Adrenal gland (tissue), 12 donors: ENCODE results near the gene ZNF236. TPM values are rescaled to one million over a fixed set of nuclear protein-coding genes. Genes with fewer than 3 reads are reported as not detected.
A peak's percentile ranks its signal among the peaks of the same experiment; 100 is the strongest.
"Not testable (repeated sequence)": the region's sequence is repeated elsewhere in the genome, so short reads cannot be mapped to it uniquely, and the experiment has no call there.

Source experiments
- DNase-seq, 7 donors: peaks; one replicate each; pipeline ENCODE4 v3.0.0-alpha.2; 2019 to 2020
- H3K27ac ChIP-seq, 5 donors: fragments of 200-600 bp; sonication (generic) in 4 of 5; 1 replicate in 3 of 5; 2 replicates in 2 of 5; pipeline versions ENCODE4 v1.5.1 to v1.8.0; 2016 to 2020; ENCODE audit warnings: mild to moderate bottlenecking in 1 of 5
- H3K27me3 ChIP-seq: fragments of 200-600 bp; 2 replicates; pipeline ENCODE4 v1.8.0; 2021
- H3K36me3 ChIP-seq, 2 donors: fragments of 200-600 bp; replicated peaks in 1 of 2; 1 replicate in 1 of 2; 2 replicates in 1 of 2; pipeline versions ENCODE4 v1.5.1 to v1.8.0; 2018 to 2022
- H3K4me1 ChIP-seq, 2 donors: fragments of 200-600 bp; replicated peaks in 1 of 2; 1 replicate in 1 of 2; 2 replicates in 1 of 2; pipeline versions ENCODE4 v1.5.1 to v1.8.0; 2018 to 2021
- H3K4me3 ChIP-seq, 4 donors: fragments of 200-600 bp; sonication (generic) in 3 of 4; one replicate each; pipeline ENCODE4 v1.5.1; 2016 to 2018
- H3K9me3 ChIP-seq, 3 donors: fragments of 200-600 bp; sonication (generic) in 1 of 3; replicated peaks in 1 of 3; 1 replicate in 2 of 3; 2 replicates in 1 of 3; pipeline versions ENCODE4 v1.5.1 to v1.8.0; 2016 to 2021
- POLR2A ChIP-seq, 2 donors: fragments of 450-650 bp; IDR thresholded peaks; one replicate each; pipeline ENCODE4 v1.6.1; 2017; ENCODE audit warnings: antibody characterized with exemption in 2 of 2, mild to moderate bottlenecking in 2 of 2, moderate library complexity in 1 of 2
- WGBS, 4 donors: extraction: QIAGEN DNeasy Blood & Tissue Kit in 2 of 4; methylation state at CpG; one replicate each; pipeline versions ENCODE4 v1.1.5 to v1.1.7; 2013 to 2017; 5-methylcytosine and 5-hydroxymethylcytosine counted together
- intact Hi-C, 2 donors: fragments of 100-400 bp; cut with DNase I; formaldehyde crosslinking; loops; one replicate each; pipeline versions ENCODE4 v1.14.1 to v1.15.0; 2022 to 2023
- polyA plus RNA-seq, 3 donors: library from polyadenylated mRNA; stranded (reverse); fragments of 200-250 nt in 2 of 3; fragments of 350-450 nt in 1 of 3; fragmentation: Illumina TruSeq in 1 of 3; extraction: RNeasy Lipid Tissue Mini Kit (QIAGEN cat#74804) in 1 of 3; gene quantifications; one replicate each; pipeline ENCODE4 v1.2.3, GENCODE V29; 2013 to 2014
- total RNA-seq, 9 donors: library from RNA; depleted of rRNA in 4 of 9; stranded (reverse); fragments of >200 nt in 4 of 9; fragments of 120-200 nt in 1 of 9; fragmentation: NEBNext Ultra II Directional in 1 of 9; extraction: Animal tissue kit (Norgen Biotek cat#: 25700) in 1 of 9; gene quantifications; one replicate each; pipeline versions ENCODE4 v1.1.0 to v1.2.4, GENCODE V29; 2013 to 2023
- TF ChIP-seq, protein P1 (sequence below), 6 experiments: fragments of 450-650 bp in 4 of 6; fragments of 200-600 bp in 2 of 6; sonication (generic) in 1 of 6; IDR thresholded peaks; 1 replicate in 5 of 6; 2 replicates in 1 of 6; pipeline versions ENCODE4 v1.5.1 to v1.8.0; 2016 to 2021; ENCODE audit warnings: antibody characterized with exemption in 6 of 6, mild to moderate bottlenecking in 2 of 6, moderate library complexity in 1 of 6
- donor health status: healthy with polysubstance abuse.
- donor health status: Bipolar disorder and iron deficiency.
- donor health status: DM: yes; HTN: yes; CAD: no.
- donor health status: DM: no; HTN: no; CAD: no.
- donor health status: DM: no; HTN: no; CAD: no.
- donor health status: DM: yes; HTN: yes; CAD: no.

Gene ZNF236
- total and polyA plus RNA-seq, 12 donors, result 2.7 to 35.2 (median 8.1) TPM

DNA sequence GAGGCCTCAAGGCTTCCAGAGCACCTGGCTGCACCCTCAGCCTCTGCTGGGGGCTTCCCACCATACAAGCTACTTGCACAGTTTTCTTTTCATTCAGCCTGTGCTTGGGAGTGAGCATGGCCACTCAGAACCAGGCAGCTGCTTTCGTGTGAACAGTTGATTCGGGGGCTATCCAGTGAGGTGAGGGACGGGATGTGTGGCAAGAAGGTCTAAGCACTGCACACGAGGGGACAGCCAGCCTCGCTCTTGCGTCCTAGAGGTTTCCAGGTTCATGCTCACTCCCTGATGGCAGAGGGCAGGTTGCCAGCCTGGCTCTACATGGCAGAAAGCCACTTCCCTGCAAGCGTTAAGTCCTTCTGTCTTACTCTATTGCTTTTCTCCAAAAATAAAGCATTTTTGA, 164.0 kb downstream of the ZNF236 start:
- H3K9me3 ChIP-seq, result no peaks in the 10 kb centered on the region
- no peak overlapping the region for H3K4me3 ChIP-seq
- DNase-seq, result peak in 1 of 7 donors; percentile 10
- no peaks in the 10 kb centered on the region for H3K36me3 ChIP-seq
- WGBS, 4 donors, result 71 to 92% (median 80%) methylated on average over 6 to 7 of the region's 7 CpGs
- peak overlapping the region in 1 of 5 donors; percentile 1 for H3K27ac ChIP-seq
- intact Hi-C loops, result loop anchor here in 1 of 2 donors (10.0 kb wide), 1 partner anchor 182 kb away; no protein-coding TSS in a partner anchor
- H3K4me1 ChIP-seq, result peaks cover 0 to 6% of the 10 kb centered on the region in 2 donors
- H3K27me3 ChIP-seq, result no peaks in the 10 kb centered on the region
- TF ChIP-seq, protein P1, sequence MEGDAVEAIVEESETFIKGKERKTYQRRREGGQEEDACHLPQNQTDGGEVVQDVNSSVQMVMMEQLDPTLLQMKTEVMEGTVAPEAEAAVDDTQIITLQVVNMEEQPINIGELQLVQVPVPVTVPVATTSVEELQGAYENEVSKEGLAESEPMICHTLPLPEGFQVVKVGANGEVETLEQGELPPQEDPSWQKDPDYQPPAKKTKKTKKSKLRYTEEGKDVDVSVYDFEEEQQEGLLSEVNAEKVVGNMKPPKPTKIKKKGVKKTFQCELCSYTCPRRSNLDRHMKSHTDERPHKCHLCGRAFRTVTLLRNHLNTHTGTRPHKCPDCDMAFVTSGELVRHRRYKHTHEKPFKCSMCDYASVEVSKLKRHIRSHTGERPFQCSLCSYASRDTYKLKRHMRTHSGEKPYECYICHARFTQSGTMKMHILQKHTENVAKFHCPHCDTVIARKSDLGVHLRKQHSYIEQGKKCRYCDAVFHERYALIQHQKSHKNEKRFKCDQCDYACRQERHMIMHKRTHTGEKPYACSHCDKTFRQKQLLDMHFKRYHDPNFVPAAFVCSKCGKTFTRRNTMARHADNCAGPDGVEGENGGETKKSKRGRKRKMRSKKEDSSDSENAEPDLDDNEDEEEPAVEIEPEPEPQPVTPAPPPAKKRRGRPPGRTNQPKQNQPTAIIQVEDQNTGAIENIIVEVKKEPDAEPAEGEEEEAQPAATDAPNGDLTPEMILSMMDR (IDR thresholded peaks at IDR 0.05), result no peak
- no peak for TF ChIP-seq POLR2A (IDR thresholded peaks at IDR 0.05)

DNA sequence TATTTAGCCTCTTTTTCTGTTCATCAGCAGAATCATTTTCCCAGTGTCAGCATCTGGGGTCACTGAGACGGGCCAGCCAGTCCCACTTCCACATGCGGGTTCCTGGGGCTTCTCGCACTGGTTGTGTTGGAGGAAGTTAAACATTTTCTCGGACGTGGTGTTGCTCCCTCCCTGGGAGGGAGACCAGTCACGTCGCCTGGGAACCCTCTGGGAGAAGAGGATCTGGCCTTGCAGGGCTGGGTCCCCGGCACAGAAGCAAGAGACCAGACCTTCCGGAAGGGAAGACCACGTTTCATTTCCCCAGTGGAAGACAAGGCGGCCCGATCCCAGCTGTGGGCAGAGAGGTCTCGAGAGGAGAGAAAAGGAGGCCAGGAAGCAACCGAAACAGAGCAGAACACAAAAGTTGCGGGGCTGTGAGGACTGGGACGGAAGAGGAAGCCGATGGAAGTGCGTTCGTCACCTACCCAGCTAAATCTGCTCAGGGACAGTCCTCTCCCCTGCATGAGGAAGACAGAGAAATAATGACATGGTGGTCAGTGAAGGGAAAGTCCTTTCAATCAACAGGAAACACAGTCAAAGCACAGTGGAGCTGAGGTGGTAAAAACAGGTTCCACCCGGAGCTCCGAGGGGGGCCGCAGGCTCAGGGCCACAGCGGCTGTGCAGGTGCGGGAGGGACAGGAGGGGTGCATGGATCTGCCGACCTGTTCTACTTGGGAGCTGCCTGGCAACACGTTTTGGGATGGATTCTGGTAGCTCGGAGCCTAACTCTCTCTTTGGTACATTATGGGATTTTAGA, 165.9 kb downstream of the ZNF236 start:
- WGBS, 4 donors, result 66 to 70% (median 67%) methylated on average over 24 to 27 of the region's 27 CpGs
- no peak overlapping the region for H3K4me3 ChIP-seq
- H3K4me1 ChIP-seq, result peaks cover 0 to 3% of the 10 kb centered on the region in 2 donors
- no peaks in the 10 kb centered on the region for H3K27me3 ChIP-seq
- H3K36me3 ChIP-seq, result no peaks in the 10 kb centered on the region
- peak in 6 of 7 donors; percentile 35 to 61 (median 52) for DNase-seq
- no peak for TF ChIP-seq POLR2A (IDR thresholded peaks at IDR 0.05)
- TF ChIP-seq, protein P1 (IDR thresholded peaks at IDR 0.05), result no peak
- intact Hi-C loops, result loop anchor here in 1 of 2 donors (10.0 kb wide), 1 partner anchor 183 kb away; no protein-coding TSS in a partner anchor
- H3K9me3 ChIP-seq, result no peaks in the 10 kb centered on the region
- H3K27ac ChIP-seq, result peak overlapping the region; percentile 9 to 83 (median 19)

DNA sequence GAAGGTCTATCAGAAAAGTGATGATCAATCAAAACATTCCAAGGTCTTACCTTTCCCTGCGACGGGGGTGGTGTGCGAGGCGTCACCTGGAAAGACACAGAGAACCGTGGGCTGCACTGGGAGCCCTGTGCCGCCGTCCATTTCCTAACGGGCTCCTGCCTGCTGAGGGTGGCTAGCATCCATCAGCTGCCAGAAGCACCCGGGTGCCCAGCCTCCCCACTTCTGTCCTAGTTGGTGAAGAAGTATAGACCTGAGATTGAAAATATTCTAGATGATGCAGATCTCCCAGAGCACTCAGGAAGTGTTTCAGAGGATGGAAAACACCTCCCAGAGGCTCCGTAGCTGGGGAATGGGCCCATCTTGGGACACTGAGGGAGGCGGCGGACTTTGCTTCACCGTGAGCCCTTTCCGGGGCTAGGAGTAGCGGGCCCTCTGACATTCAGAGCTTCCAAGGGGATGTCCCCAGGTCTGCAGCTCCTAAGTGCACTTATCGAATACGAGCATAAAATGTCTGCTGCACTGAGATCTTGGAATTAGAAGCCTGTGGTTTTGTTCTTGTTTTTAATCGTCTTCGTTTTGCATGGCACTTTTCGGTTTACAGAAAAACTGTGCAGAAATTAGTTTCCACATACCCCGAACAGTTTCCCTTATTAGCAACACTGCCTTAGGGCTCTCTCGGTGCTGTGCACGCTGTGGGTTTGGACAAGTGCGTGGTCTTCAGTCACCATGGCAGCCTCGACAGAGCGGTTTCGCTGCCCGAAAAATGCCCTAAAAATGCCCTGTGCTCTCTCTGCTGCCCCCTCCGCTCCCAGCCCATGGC, 166.7 kb downstream of the ZNF236 start:
- Histone ChIP-seq H3K27me3 (no peaks in the 10 kb centered on the region), H3K4me3 (no peak overlapping the region), H3K4me1 (no peaks in the 10 kb centered on the region), H3K36me3 (no peaks in the 10 kb centered on the region), H3K9me3 (no peaks in the 10 kb centered on the region), H3K27ac (peak overlapping the region; percentile 9 to 83 (median 19))
- intact Hi-C loops, result loop anchor here in 1 of 2 donors (10.0 kb wide), 1 partner anchor 184 kb away; no protein-coding TSS in a partner anchor
- peak in 2 of 7 donors; percentile 7 to 40 for DNase-seq
- WGBS, 4 donors, result 87 to 88% (median 88%) methylated on average over 26 to 29 of the region's 29 CpGs
- TF ChIP-seq, protein P1 (IDR thresholded peaks at IDR 0.05), result no peak

DNA sequence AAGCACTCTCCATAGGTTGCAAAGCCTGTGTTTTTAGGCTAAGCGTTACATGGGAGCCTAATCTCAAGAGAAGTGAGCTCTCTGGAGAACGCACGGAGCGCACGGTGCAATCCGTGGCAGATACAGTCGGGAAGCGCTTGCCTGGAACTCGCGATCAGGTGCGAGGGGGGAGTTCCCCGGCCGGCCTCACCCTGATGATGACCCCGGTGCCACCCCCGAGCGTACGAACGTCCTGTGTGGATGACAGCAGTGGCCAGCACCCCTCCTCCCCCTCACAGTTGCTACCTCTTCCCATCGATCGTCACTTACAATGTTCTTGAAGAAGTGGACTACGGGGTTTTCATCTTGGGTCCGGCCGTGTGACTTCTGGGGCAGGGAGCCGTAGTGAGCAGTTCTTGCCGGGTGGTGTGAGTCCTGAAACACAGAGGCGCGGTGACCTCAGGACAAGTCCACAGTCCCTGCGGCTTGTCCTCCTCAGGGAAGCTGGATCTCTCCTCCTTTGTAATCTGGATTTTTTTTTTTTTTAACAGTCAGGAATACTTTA, 167.4 kb downstream of the ZNF236 start:
- no peaks in the 10 kb centered on the region for H3K4me1 ChIP-seq
- intact Hi-C loops, result loop anchor here in 1 of 2 donors (10.0 kb wide), 1 partner anchor 185 kb away; no protein-coding TSS in a partner anchor
- no peak overlapping the region for H3K27ac ChIP-seq
- H3K27me3 ChIP-seq, result no peaks in the 10 kb centered on the region
- DNase-seq, result peak in 2 of 7 donors; percentile 19 to 46
- no peak overlapping the region for H3K4me3 ChIP-seq
- no peaks in the 10 kb centered on the region for H3K36me3 ChIP-seq
- WGBS, 4 donors, result 88 to 90% (median 90%) methylated on average over 27 to 28 of the region's 28 CpGs
- no peaks in the 10 kb centered on the region for H3K9me3 ChIP-seq
- no peak for TF ChIP-seq POLR2A (IDR thresholded peaks at IDR 0.05)
- TF ChIP-seq, protein P1 (IDR thresholded peaks at IDR 0.05), result no peak

DNA sequence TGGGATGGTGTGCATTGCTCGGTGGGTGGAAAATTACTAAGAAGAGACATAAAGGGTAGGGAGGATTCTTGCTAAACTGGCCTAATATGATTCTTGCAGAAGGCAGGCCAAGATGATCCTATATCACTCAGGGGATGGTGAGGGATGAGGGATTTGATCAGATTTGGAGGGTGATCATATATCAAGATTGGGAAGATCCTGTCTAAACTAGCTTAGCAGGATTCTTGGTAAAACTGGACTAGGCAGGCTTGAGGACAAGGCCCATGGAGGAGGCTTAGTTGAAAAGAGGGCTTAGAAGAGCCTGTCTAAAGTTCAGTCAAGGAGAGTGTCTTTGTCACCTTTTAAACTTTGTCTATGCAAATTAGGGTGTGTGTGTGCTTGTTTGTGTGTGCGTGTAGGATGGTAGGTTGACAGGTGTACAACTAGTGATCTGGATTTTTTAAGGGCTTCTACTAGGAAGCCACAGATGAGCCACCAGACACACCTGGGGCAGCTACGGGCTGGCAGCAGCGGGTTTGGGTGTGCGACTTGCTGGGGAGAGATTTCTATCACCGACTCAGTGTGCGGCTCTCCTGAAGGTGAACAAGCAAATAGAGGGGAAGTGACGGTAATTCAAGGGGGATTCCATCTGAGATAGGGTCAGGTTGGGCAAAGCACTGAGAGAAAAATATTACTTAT, 168.1 kb downstream of the ZNF236 start:
- 79 to 85% (median 82%) methylated on average over 8 of the region's 8 CpGs for WGBS, 4 donors
- H3K27ac ChIP-seq, result peak overlapping the region in 2 of 5 donors; percentile 26 to 29
- intact Hi-C loops, H3K9me3 ChIP-seq, H3K36me3 ChIP-seq, H3K4me1 ChIP-seq, H3K4me3 ChIP-seq, H3K27me3 ChIP-seq: not testable (repeated sequence)
- peak in 2 of 7 donors; percentile 15 to 27 for DNase-seq
